Activated CD4-positive, alpha-beta T cell treated with anti-CD3 and anti-CD28 coated beads for 24 hours (primary cell): Measurements from ENCODE around the gene HEATR9.

ENCODE experiments used
- DNase-seq, 2 donors: peaks; one replicate each; pipeline ENCODE4 v3.0.0-alpha.2; 2020; ENCODE audit warnings: low read depth in 2 of 2

HEATR9 gene

DNA sequence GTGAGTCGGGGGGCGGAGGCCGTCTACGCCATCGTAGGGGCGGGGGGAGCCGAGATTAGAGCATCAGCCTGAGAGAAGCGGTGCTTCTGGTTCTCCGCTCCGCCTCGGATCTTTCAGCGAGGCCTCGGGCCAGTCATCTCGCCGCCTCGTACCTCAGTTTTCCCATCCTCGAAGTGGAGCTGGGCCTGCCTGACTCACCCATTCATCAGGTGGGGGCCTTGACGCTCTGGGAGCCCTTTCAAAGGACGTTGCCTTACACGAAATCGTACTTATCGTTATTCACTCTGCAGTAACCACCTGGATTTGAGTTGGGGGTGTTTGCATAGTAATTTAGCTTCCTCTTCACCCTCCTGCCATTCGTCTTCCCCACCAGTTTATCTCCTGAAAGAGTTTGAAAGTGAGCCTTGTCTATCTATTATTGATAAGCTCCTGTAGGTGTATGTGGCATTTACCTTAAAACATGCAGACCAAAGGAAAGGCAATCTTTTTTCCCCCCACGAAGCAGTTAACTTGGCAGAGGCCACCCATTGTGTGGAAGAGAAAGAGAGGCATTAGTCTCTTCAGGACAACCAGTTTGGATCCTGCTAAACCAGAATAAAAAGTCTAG lies 58.7 kb downstream of the HEATR9 start:
- no peak for DNase-seq

DNA sequence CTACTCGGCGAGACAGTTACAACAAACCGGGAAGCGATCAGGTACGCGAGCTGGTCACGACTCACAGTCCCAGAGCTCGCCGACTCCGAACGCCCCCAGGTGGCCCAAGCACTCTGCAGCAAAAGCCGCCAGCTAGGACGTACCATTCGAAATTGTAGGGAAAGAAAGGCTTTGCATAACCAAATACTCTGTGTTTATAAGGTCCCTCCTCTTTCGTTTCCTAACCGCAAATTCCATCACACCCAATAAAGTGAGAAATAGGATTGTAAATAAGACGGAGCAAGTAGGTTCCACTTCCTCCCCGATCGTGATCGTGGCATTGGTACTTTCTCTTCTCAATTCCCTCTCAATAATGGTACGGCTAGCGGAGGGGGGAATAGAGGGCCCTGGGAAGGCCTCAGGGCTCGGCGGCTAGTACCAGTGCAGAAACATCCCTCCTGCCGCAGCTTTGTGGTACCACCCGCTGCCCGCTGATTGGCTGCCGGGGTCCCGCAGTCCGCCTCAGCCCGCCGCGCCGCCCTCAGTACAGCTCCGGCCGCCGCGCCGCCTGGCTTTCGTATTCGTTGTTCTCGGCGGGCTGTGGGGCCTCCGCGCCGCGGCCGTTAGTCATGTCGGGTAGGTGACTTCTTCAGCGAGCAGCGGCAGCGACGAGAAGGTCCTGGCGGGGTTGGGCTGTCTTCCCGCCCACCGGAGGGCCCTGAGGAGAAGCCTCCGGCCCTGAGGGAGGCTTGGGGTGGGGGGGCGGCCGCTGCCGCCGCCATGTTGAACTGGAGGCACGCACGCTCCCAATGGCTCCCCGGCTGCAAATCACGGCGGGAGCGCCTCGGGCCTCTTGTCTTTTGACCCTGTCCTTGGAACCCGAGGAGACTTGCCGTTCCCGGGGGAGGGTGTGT lies 59.5 kb downstream of the HEATR9 start, which contains the start of gene TAF15:
Gene TAF15 (plus strand): TSS at position 523 of the 893 bp plus-strand sequence. CDS start 86 bp downstream, at position 609.
- peak; percentile 89 for DNase-seq

DNA sequence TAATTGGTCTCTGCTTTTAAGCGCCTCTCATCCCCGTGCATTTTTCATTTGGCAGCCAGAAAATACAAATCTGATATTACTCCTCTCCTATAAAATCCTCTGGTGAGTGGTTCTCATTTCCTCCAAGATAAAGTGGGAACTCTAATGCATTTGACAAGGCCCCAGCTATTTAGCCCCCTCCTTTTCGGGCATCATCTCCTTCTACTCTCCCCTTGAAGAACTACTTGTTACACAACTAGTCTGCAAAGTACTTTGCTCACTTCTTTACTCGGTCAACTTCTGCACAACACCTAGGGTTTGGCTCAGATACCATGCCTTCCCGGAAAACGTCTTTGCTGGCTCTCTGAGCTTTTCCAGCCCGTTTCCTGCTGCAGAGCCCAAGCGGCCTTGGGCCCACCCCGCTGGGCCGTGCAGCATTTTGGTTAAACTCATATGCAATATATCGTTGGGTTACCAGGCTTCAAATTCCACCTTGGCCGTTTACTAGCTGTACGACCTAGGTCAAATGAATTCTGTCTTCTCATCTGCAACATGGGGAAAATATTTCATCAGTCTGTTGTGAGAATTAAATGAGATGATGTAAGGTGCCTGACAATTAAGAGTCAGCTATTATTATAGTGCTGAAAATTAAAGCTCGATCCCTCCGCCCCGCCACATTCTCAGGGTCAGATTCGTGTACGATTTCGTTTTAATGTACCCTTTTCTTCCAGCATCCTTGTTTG lies 60.3 kb downstream of the HEATR9 start:
- DNase-seq: no peak

DNA sequence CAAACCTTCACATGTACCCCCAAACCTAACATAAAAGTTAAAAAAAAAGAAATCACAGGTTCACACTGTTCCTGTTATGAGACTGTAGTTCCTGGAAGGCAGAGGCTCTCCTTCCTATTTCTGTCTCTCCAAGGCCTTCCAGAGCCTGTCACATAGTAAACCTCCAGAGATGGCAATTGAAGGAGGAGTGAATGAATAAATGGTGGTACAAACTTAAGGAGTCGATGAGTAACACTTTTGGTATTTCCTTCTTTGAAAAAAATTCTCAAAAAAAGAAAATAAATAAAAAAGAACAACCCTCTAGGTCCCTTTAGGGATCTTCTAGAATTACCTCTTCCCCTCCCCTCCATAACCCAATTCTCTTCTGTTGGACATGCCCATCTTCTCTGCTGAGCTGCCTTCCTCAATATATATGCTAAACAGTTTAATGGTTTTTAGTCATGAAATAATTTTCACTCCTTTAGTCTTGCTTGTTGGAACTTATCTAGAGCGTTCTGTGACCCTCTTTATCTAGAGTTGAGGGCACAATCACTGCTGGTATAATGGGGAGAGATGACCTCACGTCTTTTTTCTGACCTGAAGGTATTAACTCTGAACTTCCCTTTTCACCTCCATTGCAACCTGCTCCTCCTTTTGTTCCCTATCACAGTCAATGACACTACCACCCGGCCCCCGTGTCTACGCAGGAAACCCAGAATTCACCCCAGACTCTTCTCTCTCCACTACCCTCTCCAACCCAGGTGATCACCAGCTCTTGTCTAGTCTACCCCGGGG lies 61.1 kb downstream of the HEATR9 start:
- DNase-seq: no peak
